Nephron progenitor cell (in vitro differentiated cells): ENCODE measurements around the gene ATG2A.

Source experiments
- DNase-seq: peaks from one replicate; pipeline ENCODE4 v3.0.0; 2021
- H3K27ac Mint-ChIP-seq: 2 replicates; pipeline ENCODE4 v1.8.0; 2021; ENCODE audit warnings: mild to moderate bottlenecking, moderate library complexity, mixed read lengths
- H3K27me3 Mint-ChIP-seq: 2 replicates; pipeline ENCODE4 v1.8.0; 2021; ENCODE audit warnings: mild to moderate bottlenecking, low read depth, mixed read lengths; ENCODE audit not compliant: poor library complexity
- H3K36me3 Mint-ChIP-seq: 2 replicates; pipeline ENCODE4 v1.8.0; 2021; ENCODE audit warnings: low read depth, mixed read lengths
- H3K4me1 Mint-ChIP-seq: 2 replicates; pipeline ENCODE4 v1.8.0; 2021; ENCODE audit warnings: mixed read lengths
- H3K4me3 Mint-ChIP-seq: 2 replicates; pipeline ENCODE4 v1.8.0; 2021; ENCODE audit warnings: mild to moderate bottlenecking, moderate library complexity, mixed read lengths
- H3K9me3 Mint-ChIP-seq: 2 replicates; pipeline ENCODE4 v1.8.0; 2021; ENCODE audit warnings: mild to moderate bottlenecking, moderate library complexity, mixed read lengths
- CTCF ChIP-seq: fragments of 200-600 bp; sonication (generic); IDR thresholded peaks from 2 replicates; pipeline ENCODE4 v1.5.0; 2021; ENCODE audit warnings: antibody characterized with exemption

The ATG2A gene

GRCh38 chr11:64951529-64951928 lies 34.5 kb upstream of the ATG2A start:
- Mint-ChIP-seq H3K4me3 (no peak overlapping the region), H3K27ac (no peak overlapping the region), H3K4me1 (no peaks in the 10 kb centered on the region), H3K27me3 (peaks cover 35% of the 10 kb centered on the region), H3K9me3 (no peaks in the 10 kb centered on the region), H3K36me3 (no peaks in the 10 kb centered on the region)
- no peak for DNase-seq
- no peak for TF ChIP-seq CTCF

- Mint-ChIP-seq H3K27ac (no peak overlapping the region), H3K4me1 (no peaks in the 10 kb centered on the region), H3K27me3 (peaks cover 28% of the 10 kb centered on the region), H3K9me3 (no peaks in the 10 kb centered on the region), H3K36me3 (no peaks in the 10 kb centered on the region), H3K4me3 (no peak overlapping the region)
- no peak for TF ChIP-seq CTCF
- DNase-seq, result no peak
Observed at GRCh38 chr11:64947208-64947814, 30.3 kb upstream of the ATG2A start.

GRCh38 chr11:64936539-64936938 lies 19.5 kb upstream of the ATG2A start:
- Mint-ChIP-seq H3K4me3 (no peak overlapping the region), H3K4me1 (peaks cover 58% of the 10 kb centered on the region), H3K9me3 (no peaks in the 10 kb centered on the region), H3K36me3 (no peaks in the 10 kb centered on the region), H3K27ac (no peak overlapping the region), H3K27me3 (peaks cover 33% of the 10 kb centered on the region)
- DNase-seq, result no peak
- no peak for TF ChIP-seq CTCF

- TF ChIP-seq CTCF, result no peak
- Mint-ChIP-seq H3K4me3 (peak within 1 kb of the TSS; percentile 73), H3K9me3 (no peaks in the 10 kb centered on the region), H3K27me3 (peaks cover 28% of the 10 kb centered on the region), H3K4me1 (peaks cover 58% of the 10 kb centered on the region), H3K36me3 (peaks cover 6% of the 10 kb centered on the region), H3K27ac (peak within 1 kb of the TSS; percentile 82)
- DNase-seq, result peak; percentile 64
Observed at GRCh38 chr11:64935359-64936081, 18.5 kb upstream of the ATG2A start, which contains the start of gene GPHA2. GPHA2 (minus strand) TSS chr11:64935893; CDS start chr11:64935460, 433 bp downstream.

DNA sequence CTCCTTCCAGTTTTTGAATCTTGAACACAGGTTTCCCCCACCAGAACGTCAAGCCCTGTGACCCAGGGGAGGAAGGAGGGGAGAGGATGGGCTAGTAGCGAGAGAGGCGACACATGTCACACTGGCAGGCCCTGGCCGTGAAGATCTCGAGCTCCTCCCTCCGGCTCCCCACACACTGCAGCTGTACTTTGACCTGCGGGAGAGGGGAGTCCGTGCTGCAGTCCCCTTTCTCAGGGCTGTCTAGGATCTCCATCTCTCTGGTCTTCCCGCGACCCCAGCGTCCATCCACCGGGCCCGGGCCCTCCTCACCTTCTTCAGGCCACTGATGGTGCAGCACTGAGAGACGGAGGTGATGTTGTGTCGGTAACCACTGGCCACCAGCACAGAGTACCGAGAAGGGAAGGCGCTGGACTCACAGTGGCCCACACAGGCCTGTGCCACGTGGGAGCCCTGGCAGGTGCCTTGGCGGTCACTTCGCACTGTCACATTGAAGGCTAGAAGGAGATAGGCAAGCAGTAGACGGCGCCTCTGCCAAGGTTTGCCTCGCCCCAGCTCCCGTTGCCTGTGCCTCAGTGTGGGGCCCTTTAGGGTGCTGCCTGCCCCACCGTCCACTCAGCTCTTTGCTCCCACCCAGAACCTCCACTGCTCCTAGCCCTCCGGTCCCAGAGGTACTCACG lies 17.8 kb upstream of the ATG2A start:
- peak overlapping the region; percentile 82 for H3K27ac Mint-ChIP-seq
- no peaks in the 10 kb centered on the region for H3K9me3 Mint-ChIP-seq
- peak; percentile 43 for DNase-seq

More for the DNA sequence above, 17.8 kb upstream of the ATG2A start:
- Mint-ChIP-seq H3K36me3 (peaks cover 11% of the 10 kb centered on the region), H3K4me3 (peak overlapping the region; percentile 32), H3K4me1 (peaks cover 58% of the 10 kb centered on the region), H3K27me3 (peaks cover 24% of the 10 kb centered on the region)
- TF ChIP-seq CTCF, result no peak
